A549 treated with DMSO at 1 μM for 4 hours (cell line): ENCODE data around the gene CADM1. TPM values are rescaled to one million over a fixed set of nuclear protein-coding genes. Genes with fewer than 3 reads are reported as not detected.

Source experiments
- total RNA-seq: library from RNA; stranded (reverse); fragments of 200-300 nt; extraction: Qiagen RNA extraction; gene quantifications from 5 replicates; pipeline ENCODE4 v1.2.3, GENCODE V29; 2022; ENCODE audit warnings: low read depth

Gene CADM1
- total RNA-seq = 19.2 to 26.0 TPM (median 25.1 TPM) in 5 replicates

DNA sequence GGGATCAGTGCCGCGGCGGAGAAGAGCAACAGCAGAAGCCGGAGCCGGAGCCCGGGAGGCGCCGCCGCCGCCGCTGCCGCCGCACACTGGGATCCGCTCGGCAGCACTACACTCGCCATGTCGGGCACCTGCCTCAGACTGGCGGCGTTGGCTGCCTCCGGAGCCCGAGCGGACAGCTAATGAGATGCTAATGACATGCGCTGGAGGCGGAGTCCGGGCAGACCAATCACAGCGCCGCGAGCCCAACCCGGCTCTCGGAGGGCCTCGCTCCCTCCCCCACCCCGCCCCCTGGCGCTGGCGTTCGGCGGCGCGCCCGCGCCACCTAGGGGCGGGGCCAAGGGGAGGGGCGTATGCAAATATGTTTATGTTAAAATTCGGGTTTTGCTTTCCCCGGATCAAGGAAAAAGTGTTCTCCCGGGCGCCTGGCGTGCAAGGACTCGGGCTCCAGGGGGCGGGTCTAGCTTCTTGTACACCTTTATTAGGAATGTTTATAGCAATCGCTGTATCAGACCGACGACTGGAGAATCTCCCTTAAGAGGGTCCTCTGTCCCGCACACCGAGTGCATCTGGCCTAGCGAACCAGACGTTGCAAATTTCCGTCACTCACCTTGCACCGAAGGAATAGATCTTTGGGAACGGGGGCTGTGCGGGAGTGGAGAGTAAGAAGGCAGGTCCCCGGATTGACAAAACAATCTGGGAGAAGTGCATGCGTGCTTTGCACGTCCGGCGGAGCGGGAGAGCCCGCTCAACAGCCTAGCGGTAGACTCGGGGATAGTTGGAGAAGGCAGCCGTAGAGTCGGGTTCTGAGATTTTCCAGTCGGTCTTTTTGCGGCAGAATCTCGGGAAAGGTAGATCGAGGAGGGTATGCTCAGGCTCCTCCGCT lies at the start of gene CADM1:
TSS of gene CADM1 (minus strand) at position 140 of the 883 bp plus-strand sequence.

